ENCODE results near the gene FN3K. TPM values are rescaled to one million over a fixed set of nuclear protein-coding genes. Genes with fewer than 3 reads are reported as not detected.

The FN3K gene
- total and polyA plus RNA-seq, 2 of the 8 experiments (the other 6 are each of a cell fraction or from before 2014, with no cell fraction given) = 0.88 to 14.2 TPM

- H4K8ac ChIP-seq (ENCODE audit: extremely low read depth, insufficient read depth, low read length) = no peak overlapping the region
- no peak overlapping the region for H2BK20ac ChIP-seq (ENCODE audit: low read length)
- no peak for TF ChIP-seq SP2 (IDR thresholded peaks at IDR 0.05; ENCODE audit: low read length)
- TF ChIP-seq SIRT6 (IDR thresholded peaks at IDR 0.05; ENCODE audit: low read length) = no peak
- TF ChIP-seq CBX8 (IDR thresholded peaks at IDR 0.05; ENCODE audit: borderline replicate concordance, low read depth, low read length) = no peak
- TF ChIP-seq KDM1A (IDR thresholded peaks at IDR 0.05; ENCODE audit: borderline replicate concordance, low read length) = no peak
- no peak for TF ChIP-seq CHD2 (IDR thresholded peaks at IDR 0.05; ENCODE audit: low read length)
- TF ChIP-seq, protein P1, sequence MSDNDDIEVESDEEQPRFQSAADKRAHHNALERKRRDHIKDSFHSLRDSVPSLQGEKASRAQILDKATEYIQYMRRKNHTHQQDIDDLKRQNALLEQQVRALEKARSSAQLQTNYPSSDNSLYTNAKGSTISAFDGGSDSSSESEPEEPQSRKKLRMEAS (IDR thresholded peaks at IDR 0.05) = no peak
- no peak for TF ChIP-seq TBP (IDR thresholded peaks at IDR 0.05; ENCODE audit: low read depth, low read length)
- no peak for TF ChIP-seq HDAC2 (IDR thresholded peaks at IDR 0.05; ENCODE audit: borderline replicate concordance in 1 of 2, low read depth in 2 of 2, low read length in 2 of 2)
- TF ChIP-seq MAFK (IDR thresholded peaks at IDR 0.05; ENCODE audit: low read depth, low read length) = no peak
- no peaks in the 10 kb centered on the region for H3K9me3 ChIP-seq (ENCODE audit: insufficient read depth in 2 of 2, low read depth in 1 of 2, low read length in 1 of 2)
- peak overlapping the region; percentile 44; the same call in 1 of the 2 replicates for H2BK5ac ChIP-seq (ENCODE audit: low read depth, low read length)
- H3K27ac ChIP-seq (ENCODE audit: low read depth, low read length) = no peak overlapping the region
- H2BK12ac ChIP-seq (ENCODE audit: low read depth, low read length) = no peak overlapping the region
- no peak overlapping the region for H3K4me2 ChIP-seq (ENCODE audit: insufficient read depth in 1 of 2, low read depth in 2 of 2, low read length in 2 of 2)
- no peak overlapping the region for H3K9ac ChIP-seq (replicated peaks in 1 of 4; ENCODE audit: extremely low read depth in 1 of 4, low read depth in 3 of 4, low read length in 3 of 4)
- no peaks in the 10 kb centered on the region for H3K4me1 ChIP-seq (replicated peaks in 1 of 4; ENCODE audit: control insufficient read depth in 3 of 4, insufficient read depth in 4 of 4, low read length in 3 of 4)
- no peak overlapping the region for H4K91ac ChIP-seq (replicated peaks; ENCODE audit: insufficient read length, low read length)
- H2AFZ ChIP-seq (ENCODE audit: low read length) = no peak overlapping the region
- FAIRE-seq = no peak
- no peak for DNase-seq (ENCODE audit: low read depth in 1 of 2, low spot score in 2 of 2)
- peaks cover 27% of the 10 kb centered on the region for H3K79me1 ChIP-seq (ENCODE audit: low read depth, low read length)
- no peak overlapping the region for H3K18ac ChIP-seq (ENCODE audit: extremely low read depth, low read length)
- no peak overlapping the region for H2BK120ac ChIP-seq (replicated peaks; ENCODE audit: low read depth, low read length)
- H4K20me1 ChIP-seq (replicated peaks in 1 of 2; ENCODE audit: control insufficient read depth in 1 of 2, insufficient read depth in 2 of 2, low read length in 2 of 2) = peaks cover 8 to 19% of the 10 kb centered on the region in 2 experiments
- H3K36me3 ChIP-seq (ENCODE audit: control insufficient read depth in 2 of 4, insufficient read depth in 4 of 4, low read length in 3 of 4) = peaks cover 0 to 5% (median 0%) of the 10 kb centered on the region in 4 experiments; a peak in 3 of 8 replicates
- ChIA-PET POLR2A (ENCODE audit: partially characterized antibody) (no interaction called here), CTCF (ENCODE audit: partially characterized antibody) (interaction anchor here (1.2 kb wide), 2 partner anchors 15 to 128 kb away, joined by 4 to 5 read pairs; no protein-coding TSS in a partner anchor)
- H3K23me2 ChIP-seq (ENCODE audit: low read depth, low read length) = 0 out of 2 replicates have a peak, but pooled peaks cover 2% of the 10 kb centered on the region
- no peak overlapping the region for H3K23ac ChIP-seq (ENCODE audit: insufficient read length)
- H3K56ac ChIP-seq (replicated peaks; ENCODE audit: insufficient read length, low read depth, low read length) = no peak overlapping the region
- no peak overlapping the region for H3K14ac ChIP-seq (ENCODE audit: insufficient read length)
- no peaks in the 10 kb centered on the region for H3K27me3 ChIP-seq (replicated peaks in 1 of 4; ENCODE audit: control insufficient read depth in 3 of 4, extremely low read depth in 1 of 4, insufficient read depth in 3 of 4, low read length in 3 of 4)
- H3K4me3 ChIP-seq (ENCODE audit: extremely low read depth in 1 of 4, insufficient read depth in 2 of 4, low read depth in 3 of 4, low read length in 4 of 4) = no peak overlapping the region
- no peak overlapping the region for H2BK15ac ChIP-seq (ENCODE audit: low read length)
- H3K4ac ChIP-seq (replicated peaks; ENCODE audit: insufficient read length, low read depth, low read length) = no peak overlapping the region
- WGBS, 2 experiments (ENCODE audit: extremely low coverage in 1 of 2, insufficient coverage in 1 of 2, insufficient read length in 1 of 2, insufficient replicate concordance in 2 of 2, low coverage in 1 of 2, low lambda C conversion rate in 2 of 2, missing lambda C conversion rate in 1 of 2) = 92% methylated on average over 18 of the region's 18 CpGs; no CpG with 5 or more reads in 1 of the 2 experiments
- H2AK5ac ChIP-seq (ENCODE audit: low read depth, low read length) = no peak overlapping the region
- peaks cover 0 to 32% of the 10 kb centered on the region in 2 experiments; a peak in 2 of 4 replicates for H3K79me2 ChIP-seq (ENCODE audit: control insufficient read depth in 1 of 2, insufficient read depth in 2 of 2, low read length in 2 of 2)
- H4K5ac ChIP-seq (ENCODE audit: insufficient read length, low read depth, low read length) = no peak overlapping the region
These were observed 54.4 kb downstream of the FN3K start for GRCh38 chr17:82789806-82790205.

All from H1 (cell line).